Colonic mucosa (tissue), 4 donors: ENCODE measurements around the gene UPF2. TPM values are rescaled to one million over a fixed set of nuclear protein-coding genes. Genes with fewer than 3 reads are reported as not detected.

Experiments used
- DNase-seq: peaks from one replicate; pipeline ENCODE4 v3.0.0-alpha.2; 2020
- H3K27ac ChIP-seq: fragments of 200-600 bp; one replicate; pipeline ENCODE4 v1.8.0; 2021
- H3K27me3 ChIP-seq: fragments of 200-600 bp; one replicate; pipeline ENCODE4 v1.8.0; 2021
- H3K36me3 ChIP-seq: fragments of 200-600 bp; one replicate; pipeline ENCODE4 v1.8.0; 2021
- H3K4me1 ChIP-seq: fragments of 200-600 bp; one replicate; pipeline ENCODE4 v1.8.0; 2021; ENCODE audit warnings: mild to moderate bottlenecking
- H3K4me3 ChIP-seq: fragments of 200-600 bp; one replicate; pipeline ENCODE4 v1.8.0; 2021
- H3K9ac ChIP-seq, 2 donors: one replicate each; pipeline ENCODE4 v1.7.0; 2013; ENCODE audit warnings: control low read depth in 2 of 2, low read depth in 2 of 2, low read length in 2 of 2
- H3K9me3 ChIP-seq: fragments of 200-600 bp; one replicate; pipeline ENCODE4 v1.8.0; 2021
- intact Hi-C: fragments of 100-400 bp; cut with DNase I; formaldehyde crosslinking; loops from one replicate; pipeline ENCODE4 v1.14.1; 2022
- total RNA-seq, 2 donors: library from RNA; stranded (reverse); fragmentation: NEBNext Ultra II Directional in 1 of 2; extraction: Animal tissue kit (Norgen Biotek cat#: 25700) in 1 of 2; gene quantifications; one replicate each; pipeline ENCODE4 v1.2.1, GENCODE V29; 2021
- TF ChIP-seq, protein P1 (sequence below): fragments of 200-600 bp; IDR thresholded peaks from one replicate; pipeline ENCODE4 v1.8.0; 2022; ENCODE audit warnings: antibody characterized with exemption, mild to moderate bottlenecking
- donor health status: healthy.
- donor health status: DM: no; HTN: no; CAD: no.
- donor health status: DM: no; HTN: no; CAD: no.

The UPF2 gene
- total RNA-seq, 2 donors from 2014 or later, result 21.9 to 25.6 TPM

DNA sequence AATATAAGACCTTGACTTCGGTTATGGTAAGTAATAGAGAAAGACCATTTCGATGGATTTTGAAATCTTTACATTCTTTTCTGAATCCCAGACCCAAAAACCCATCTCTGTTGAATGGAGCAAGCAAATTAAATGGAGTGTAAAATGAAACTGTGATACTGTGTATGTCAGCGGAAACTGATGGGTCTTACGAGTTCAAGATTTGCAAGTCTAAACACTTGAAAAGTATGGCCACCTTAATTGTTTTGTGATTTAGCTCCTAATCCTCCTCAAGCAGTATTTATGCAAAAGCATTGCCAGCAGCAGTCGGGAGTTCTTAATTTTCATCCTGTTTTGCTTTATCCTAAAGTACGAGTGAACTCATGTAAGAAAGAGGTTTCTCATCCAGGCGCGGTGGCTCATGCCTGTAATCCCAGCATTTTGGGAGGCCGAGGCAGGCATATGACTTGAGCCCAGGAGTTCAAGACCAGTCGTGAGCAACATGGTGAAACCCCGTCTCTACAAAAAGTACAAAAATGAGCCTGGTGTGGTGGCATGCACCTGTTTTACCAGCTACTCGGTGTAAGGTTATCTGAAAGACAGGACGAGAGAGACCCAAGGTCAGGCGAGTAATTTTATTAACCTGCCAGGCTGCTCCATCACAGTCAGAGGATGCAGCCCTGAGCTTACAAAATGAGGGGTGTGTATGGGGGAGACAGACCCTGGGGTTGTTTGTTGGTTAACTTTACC, 20.3 kb upstream of the UPF2 start:
- Histone ChIP-seq H3K27me3 (no peaks in the 10 kb centered on the region), H3K4me1 (no peaks in the 10 kb centered on the region), H3K4me3 (no peak overlapping the region), H3K36me3 (no peaks in the 10 kb centered on the region), H3K9me3 (no peaks in the 10 kb centered on the region), H3K27ac (no peak overlapping the region), H3K9ac (no peak overlapping the region)
- TF ChIP-seq, protein P1, sequence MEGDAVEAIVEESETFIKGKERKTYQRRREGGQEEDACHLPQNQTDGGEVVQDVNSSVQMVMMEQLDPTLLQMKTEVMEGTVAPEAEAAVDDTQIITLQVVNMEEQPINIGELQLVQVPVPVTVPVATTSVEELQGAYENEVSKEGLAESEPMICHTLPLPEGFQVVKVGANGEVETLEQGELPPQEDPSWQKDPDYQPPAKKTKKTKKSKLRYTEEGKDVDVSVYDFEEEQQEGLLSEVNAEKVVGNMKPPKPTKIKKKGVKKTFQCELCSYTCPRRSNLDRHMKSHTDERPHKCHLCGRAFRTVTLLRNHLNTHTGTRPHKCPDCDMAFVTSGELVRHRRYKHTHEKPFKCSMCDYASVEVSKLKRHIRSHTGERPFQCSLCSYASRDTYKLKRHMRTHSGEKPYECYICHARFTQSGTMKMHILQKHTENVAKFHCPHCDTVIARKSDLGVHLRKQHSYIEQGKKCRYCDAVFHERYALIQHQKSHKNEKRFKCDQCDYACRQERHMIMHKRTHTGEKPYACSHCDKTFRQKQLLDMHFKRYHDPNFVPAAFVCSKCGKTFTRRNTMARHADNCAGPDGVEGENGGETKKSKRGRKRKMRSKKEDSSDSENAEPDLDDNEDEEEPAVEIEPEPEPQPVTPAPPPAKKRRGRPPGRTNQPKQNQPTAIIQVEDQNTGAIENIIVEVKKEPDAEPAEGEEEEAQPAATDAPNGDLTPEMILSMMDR, result no peak
- no peak for DNase-seq
- intact Hi-C loops, result no loop called here

DNA sequence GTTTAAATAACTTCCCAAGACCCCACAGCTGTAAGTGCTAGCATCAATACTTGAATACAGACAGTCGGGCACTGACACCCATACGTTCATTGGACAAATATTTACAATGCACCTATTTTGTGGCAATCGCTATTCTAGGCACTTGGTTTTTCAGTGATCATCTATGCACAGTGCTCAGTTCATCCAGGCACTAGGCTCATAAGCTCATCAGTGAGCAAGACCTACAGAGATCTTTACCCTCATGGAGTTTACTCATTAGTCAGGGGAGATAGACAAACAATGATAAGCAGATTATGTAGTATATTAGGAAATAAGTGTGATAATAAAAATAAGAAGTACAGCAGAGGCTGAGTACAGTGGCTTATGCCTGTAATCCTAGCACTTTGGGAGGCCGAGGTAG, 18.5 kb upstream of the UPF2 start:
- intact Hi-C loops, result no loop called here

DNA sequence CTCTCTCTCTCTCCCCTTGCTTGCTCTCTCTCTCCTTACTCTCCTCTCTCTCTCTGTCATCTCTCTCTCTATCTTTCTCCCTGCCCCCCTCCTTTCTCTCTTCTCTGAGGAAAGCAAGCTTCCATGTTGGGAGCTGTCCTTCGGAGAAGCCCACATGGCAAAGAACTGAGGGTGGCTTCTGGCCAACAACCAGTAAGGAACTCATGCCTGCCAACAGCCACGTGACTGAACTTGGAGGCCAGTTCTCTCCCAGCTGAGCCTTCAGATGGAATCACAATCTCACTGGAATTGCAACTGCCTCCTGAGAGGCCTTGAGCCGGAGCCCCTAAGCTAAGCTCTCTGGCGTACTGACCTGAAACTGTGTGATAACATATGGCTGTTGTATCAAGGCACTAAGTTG, 14.1 kb upstream of the UPF2 start:
- no peaks in the 10 kb centered on the region for H3K36me3 ChIP-seq
- H3K27ac ChIP-seq, result no peak overlapping the region
- no peak overlapping the region for H3K4me3 ChIP-seq
- no peak for DNase-seq
- H3K4me1 ChIP-seq, result no peaks in the 10 kb centered on the region
- intact Hi-C loops, result no loop called here
- no peaks in the 10 kb centered on the region for H3K9me3 ChIP-seq
- H3K27me3 ChIP-seq, result no peaks in the 10 kb centered on the region
- no peak overlapping the region for H3K9ac ChIP-seq
- TF ChIP-seq, protein P1, result no peak

More for the DNA sequence above, 18.5 kb upstream of the UPF2 start:
- DNase-seq, result no peak
- Histone ChIP-seq H3K27me3 (no peaks in the 10 kb centered on the region), H3K4me3 (no peak overlapping the region), H3K36me3 (no peaks in the 10 kb centered on the region), H3K9me3 (no peaks in the 10 kb centered on the region), H3K4me1 (no peaks in the 10 kb centered on the region), H3K27ac (no peak overlapping the region), H3K9ac (no peak overlapping the region)
- TF ChIP-seq, protein P1, result no peak

DNA sequence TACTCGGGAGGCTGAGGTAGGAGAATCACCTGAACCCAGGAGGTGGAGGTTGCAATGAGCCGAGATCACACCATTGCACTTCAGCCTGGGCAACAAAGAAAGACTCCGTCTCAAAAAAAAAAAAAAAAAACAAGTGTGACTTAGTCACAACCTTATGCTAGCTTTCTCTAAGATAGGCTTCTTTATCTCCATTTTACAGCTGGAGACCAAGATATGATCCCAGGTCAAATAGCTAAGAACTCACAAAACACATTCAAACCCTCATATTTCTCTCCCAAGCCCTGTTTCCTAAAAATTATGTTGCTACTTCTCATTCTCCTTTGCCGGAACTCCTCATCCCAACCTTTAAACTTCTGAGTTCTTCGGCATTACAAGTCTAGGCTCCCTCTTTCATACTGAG, 13.1 kb upstream of the UPF2 start:
- H3K36me3 ChIP-seq, result no peaks in the 10 kb centered on the region
- intact Hi-C loops, result no loop called here
- no peak overlapping the region for H3K27ac ChIP-seq
- H3K4me1 ChIP-seq, result no peaks in the 10 kb centered on the region
- no peak for DNase-seq
- H3K9me3 ChIP-seq, result no peaks in the 10 kb centered on the region
- no peaks in the 10 kb centered on the region for H3K27me3 ChIP-seq
- TF ChIP-seq, protein P1, result no peak
- no peak overlapping the region for H3K4me3 ChIP-seq
- H3K9ac ChIP-seq, result no peak overlapping the region

DNA sequence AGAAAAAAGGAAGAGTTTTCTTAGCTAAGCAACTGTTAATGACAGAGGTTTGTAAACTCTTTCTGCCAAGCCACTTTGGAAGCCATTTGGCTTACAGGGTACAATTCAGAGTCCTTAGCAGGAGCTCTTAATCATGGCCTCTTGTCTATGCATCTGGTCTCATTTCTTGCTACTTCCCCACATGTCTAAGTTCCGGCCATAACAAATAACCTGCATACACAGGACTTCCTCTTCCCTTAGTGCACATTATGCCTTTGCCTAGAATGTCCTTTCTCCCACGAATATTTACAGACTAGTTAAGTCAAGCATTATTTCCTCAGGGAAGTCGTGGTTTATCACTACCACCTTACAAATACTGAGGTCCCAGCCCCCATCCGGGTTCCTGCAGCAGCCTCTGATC, 8.6 kb upstream of the UPF2 start:
- Histone ChIP-seq H3K36me3 (no peaks in the 10 kb centered on the region), H3K9me3 (no peaks in the 10 kb centered on the region), H3K4me1 (no peaks in the 10 kb centered on the region), H3K27me3 (no peaks in the 10 kb centered on the region), H3K4me3 (no peak overlapping the region), H3K9ac (no peak overlapping the region), H3K27ac (no peak overlapping the region)
- DNase-seq, result no peak
- TF ChIP-seq, protein P1, result no peak
- intact Hi-C loops, result no loop called here
